HG02981 (cell line): ENCODE results near the gene CCSER1.
"Not testable (repeated sequence)": the region's sequence is repeated elsewhere in the genome, so short reads cannot be mapped to it uniquely, and the experiment has no call there.

Experiments
- ATAC-seq: cut with Tn5 transposase; IDR thresholded peaks from one replicate; pipeline ENCODE4 v1.9.1; 2021; ENCODE audit warnings: mild to moderate bottlenecking, moderate library complexity; ENCODE audit not compliant: unreplicated experiment

Gene CCSER1

GRCh38 chr4:90996813-90997212 is 869.6 kb downstream of the CCSER1 start:
- no peak for ATAC-seq

- ATAC-seq, result no peak
Measured at GRCh38 chr4:91015861-91016260, 888.7 kb downstream of the CCSER1 start.

- no peak for ATAC-seq
Measured at GRCh38 chr4:91019513-91019912, 892.3 kb downstream of the CCSER1 start.

GRCh38 chr4:91025241-91026148 is 898.3 kb downstream of the CCSER1 start:
- ATAC-seq, result no peak

- no peak for ATAC-seq
Measured at GRCh38 chr4:91028228-91028627, 901.0 kb downstream of the CCSER1 start.

- no peak for ATAC-seq
Measured at GRCh38 chr4:91031761-91032160, 904.6 kb downstream of the CCSER1 start.

GRCh38 chr4:91032725-91033445 is 905.7 kb downstream of the CCSER1 start:
- no peak for ATAC-seq

- ATAC-seq, result no peak
Measured at GRCh38 chr4:91035276-91035675, 908.1 kb downstream of the CCSER1 start.

- ATAC-seq, result no peak
Measured at GRCh38 chr4:91037951-91038350, 910.8 kb downstream of the CCSER1 start.

GRCh38 chr4:91057871-91058270 is 930.7 kb downstream of the CCSER1 start:
- no peak for ATAC-seq

- no peak for ATAC-seq
Measured at GRCh38 chr4:91058345-91058744, 931.2 kb downstream of the CCSER1 start.

- no peak for ATAC-seq
Measured at GRCh38 chr4:91064157-91064853, 937.1 kb downstream of the CCSER1 start.

- ATAC-seq, result no peak
Measured at GRCh38 chr4:91065117-91065516, 937.9 kb downstream of the CCSER1 start.

- ATAC-seq, result no peak
Measured at GRCh38 chr4:91070736-91071135, 943.5 kb downstream of the CCSER1 start.

- ATAC-seq, result no peak
Measured at GRCh38 chr4:91076147-91076546, 949.0 kb downstream of the CCSER1 start.

- ATAC-seq, result no peak
Measured at GRCh38 chr4:91085961-91086360, 958.8 kb downstream of the CCSER1 start.

GRCh38 chr4:91087743-91088142 is 960.5 kb downstream of the CCSER1 start:
- no peak for ATAC-seq

- no peak for ATAC-seq
Measured at GRCh38 chr4:91089178-91089577, 962.0 kb downstream of the CCSER1 start.

- ATAC-seq, result no peak
Measured at GRCh38 chr4:91092398-91092980, 965.3 kb downstream of the CCSER1 start.

- ATAC-seq, result not testable (repeated sequence)
Measured at GRCh38 chr4:91094220-91094619, 967.0 kb downstream of the CCSER1 start.

- ATAC-seq, result no peak
Measured at GRCh38 chr4:91099666-91100065, 972.5 kb downstream of the CCSER1 start.
